Mammary epithelial cell (primary cell): ENCODE data around the gene IGFBP7.

Experiments
- EZH2 ChIP-seq: IDR thresholded peaks from 2 replicates; pipeline ENCODE4 v1.6.1; 2012; ENCODE audit warnings: low read length, inconsistent platforms, borderline replicate concordance
- TF ChIP-seq, protein P1 (sequence below), 2 donors: IDR thresholded peaks in 1 of 2; conservative IDR thresholded peaks in 1 of 2; 2 replicates each; pipeline ENCODE4 v1.5.1; 2011 to 2012; ENCODE audit warnings: inconsistent platforms in 2 of 2, low read length in 2 of 2, mild to moderate bottlenecking in 2 of 2, control low read depth in 1 of 2, low read depth in 1 of 2; ENCODE audit not compliant: insufficient read depth in 1 of 2; ENCODE audit errors: extremely low read depth in 1 of 2

DNA sequence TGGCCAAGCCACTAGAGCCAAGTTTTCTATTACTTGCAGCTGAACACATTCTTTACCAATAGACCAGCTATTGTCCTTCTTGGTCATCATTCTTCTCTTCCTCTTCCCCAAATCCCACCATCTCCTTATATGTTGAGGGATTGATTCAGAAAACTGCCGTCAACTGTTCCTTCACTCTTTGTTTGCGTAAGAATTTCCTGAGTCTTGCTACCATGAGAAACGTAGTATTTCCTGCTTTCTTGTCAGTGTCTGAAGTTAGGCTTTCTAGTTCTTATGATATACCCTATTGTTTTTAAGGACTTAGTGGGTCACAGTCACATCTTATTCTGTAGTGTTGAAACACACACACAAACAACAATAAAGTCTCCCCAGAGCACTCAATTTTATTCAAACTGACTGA is 20.1 kb downstream of the IGFBP7 start:
- TF ChIP-seq, protein P1, sequence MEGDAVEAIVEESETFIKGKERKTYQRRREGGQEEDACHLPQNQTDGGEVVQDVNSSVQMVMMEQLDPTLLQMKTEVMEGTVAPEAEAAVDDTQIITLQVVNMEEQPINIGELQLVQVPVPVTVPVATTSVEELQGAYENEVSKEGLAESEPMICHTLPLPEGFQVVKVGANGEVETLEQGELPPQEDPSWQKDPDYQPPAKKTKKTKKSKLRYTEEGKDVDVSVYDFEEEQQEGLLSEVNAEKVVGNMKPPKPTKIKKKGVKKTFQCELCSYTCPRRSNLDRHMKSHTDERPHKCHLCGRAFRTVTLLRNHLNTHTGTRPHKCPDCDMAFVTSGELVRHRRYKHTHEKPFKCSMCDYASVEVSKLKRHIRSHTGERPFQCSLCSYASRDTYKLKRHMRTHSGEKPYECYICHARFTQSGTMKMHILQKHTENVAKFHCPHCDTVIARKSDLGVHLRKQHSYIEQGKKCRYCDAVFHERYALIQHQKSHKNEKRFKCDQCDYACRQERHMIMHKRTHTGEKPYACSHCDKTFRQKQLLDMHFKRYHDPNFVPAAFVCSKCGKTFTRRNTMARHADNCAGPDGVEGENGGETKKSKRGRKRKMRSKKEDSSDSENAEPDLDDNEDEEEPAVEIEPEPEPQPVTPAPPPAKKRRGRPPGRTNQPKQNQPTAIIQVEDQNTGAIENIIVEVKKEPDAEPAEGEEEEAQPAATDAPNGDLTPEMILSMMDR (conservative IDR thresholded peaks at IDR 0.05 in 1 of 2, IDR thresholded peaks at IDR 0.05 in 1 of 2; ENCODE audit: extremely low read depth in 1 of 2, insufficient read depth in 1 of 2, low read depth in 1 of 2, low read length in 2 of 2) = no peak
- TF ChIP-seq EZH2 = no peak
